IPS DF 4.7 (cell line): ENCODE results near the gene RBM8A.

Experiments
- DNase-seq: peaks from one replicate; pipeline ENCODE4 v3.0.0-alpha.2; 2013; ENCODE audit warnings: low spot score; ENCODE audit errors: extremely low read depth

RBM8A gene

DNA sequence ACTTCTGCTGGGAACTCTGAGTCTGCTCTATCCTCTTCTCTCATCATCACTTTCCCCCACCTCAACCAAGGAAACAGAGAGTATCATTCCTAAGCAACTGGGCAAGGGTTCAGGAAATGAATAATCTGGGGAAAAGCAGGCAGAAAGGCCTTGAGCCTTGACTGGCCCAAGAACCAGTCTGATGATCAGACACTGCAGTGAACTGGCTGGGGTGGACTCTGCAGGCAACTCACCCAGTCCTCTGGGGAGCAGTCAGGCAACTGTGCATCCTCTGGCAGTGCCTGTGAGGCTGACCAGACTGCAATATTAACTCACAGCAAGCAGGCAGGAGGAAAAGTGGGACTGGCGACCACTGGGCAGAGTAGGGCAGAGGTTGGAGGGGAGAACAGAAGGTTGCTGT is 42.6 kb downstream of the RBM8A start:
- DNase-seq: no peak

DNA sequence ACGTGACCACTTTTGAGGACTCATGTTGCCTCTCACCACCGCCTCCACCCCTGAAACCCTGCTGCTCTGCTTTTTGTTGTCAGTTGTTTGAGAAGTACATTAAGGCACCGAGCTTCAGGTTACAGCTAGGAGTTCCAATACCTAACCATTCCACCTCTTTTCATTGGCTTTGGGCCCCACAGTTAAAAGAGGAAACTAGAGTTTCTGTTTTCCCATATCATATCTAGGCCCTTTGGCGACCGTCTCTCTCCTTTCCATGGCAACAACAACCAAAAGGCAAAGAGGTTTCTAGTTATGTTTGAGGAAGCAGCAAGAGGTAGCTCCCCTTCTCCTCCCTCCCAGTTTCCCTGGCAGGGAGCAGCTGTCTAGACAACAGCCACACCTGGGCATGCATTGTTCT is 47.5 kb downstream of the RBM8A start:
- no peak for DNase-seq

DNA sequence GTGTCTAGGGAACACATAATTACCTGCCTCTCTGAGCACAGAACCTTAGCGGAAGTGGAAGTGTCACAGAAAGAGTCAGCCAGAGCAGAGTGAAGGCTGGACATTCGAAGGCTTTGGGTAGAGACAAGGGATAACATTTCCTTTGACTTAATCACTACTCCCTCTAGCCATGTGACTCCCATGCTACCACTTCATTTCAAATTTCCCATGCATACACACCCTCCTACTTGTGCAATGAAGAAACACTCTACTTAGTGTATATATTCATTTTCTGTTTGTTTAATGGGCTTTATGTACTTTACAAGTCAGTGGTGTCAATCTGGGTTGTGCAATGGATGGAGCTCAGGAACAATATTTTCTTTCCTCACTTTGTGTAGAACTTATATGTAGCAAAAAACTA is 48.6 kb downstream of the RBM8A start:
- no peak for DNase-seq

DNA sequence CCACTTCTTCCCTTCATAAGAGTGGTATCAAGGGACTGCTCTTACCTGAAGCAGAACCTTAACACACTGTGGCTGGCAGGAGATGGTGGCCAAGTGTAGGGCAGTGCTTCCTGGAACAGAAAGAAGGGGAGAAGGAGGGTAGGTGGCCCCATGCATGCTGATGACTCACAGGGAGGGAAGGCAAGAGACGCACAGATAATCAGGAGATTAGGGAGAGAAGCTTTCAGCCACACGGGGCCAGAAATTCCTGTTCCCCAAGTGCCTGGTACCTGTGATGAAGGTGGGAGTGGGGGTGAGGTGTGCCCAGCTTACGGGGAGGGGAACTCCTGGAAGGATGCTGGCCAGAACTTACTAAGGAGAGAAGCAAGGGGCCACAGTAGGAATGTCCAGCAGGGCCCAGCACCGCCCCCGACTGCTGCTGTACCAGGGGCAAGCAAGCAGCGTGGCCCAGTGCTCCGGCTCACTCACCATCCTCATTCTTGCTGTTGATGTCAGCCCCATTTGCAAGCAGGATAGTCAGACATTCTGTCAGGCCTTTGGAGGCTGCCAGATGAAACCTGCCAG is 49.3 kb downstream of the RBM8A start:
- DNase-seq: no peak

DNA sequence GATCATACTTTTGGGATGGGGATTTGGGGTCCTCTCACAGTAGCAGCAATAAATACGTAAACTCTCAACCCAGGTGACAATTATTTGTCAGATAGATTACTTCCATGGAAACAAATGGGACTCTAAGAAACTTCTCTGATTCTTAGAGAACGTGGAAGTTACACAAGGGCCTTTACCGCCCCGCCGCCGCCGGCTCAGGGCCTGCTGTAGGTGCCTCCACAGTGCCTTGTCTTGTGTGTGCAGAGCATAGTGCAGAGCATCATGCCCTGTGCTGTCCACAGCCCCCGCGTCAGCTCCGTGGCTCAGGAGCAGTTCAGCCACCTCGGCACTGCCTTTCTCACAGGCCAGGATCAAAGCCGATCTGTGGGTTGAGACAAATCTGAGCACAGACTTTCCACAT is 52.6 kb downstream of the RBM8A start:
- DNase-seq: no peak

DNA sequence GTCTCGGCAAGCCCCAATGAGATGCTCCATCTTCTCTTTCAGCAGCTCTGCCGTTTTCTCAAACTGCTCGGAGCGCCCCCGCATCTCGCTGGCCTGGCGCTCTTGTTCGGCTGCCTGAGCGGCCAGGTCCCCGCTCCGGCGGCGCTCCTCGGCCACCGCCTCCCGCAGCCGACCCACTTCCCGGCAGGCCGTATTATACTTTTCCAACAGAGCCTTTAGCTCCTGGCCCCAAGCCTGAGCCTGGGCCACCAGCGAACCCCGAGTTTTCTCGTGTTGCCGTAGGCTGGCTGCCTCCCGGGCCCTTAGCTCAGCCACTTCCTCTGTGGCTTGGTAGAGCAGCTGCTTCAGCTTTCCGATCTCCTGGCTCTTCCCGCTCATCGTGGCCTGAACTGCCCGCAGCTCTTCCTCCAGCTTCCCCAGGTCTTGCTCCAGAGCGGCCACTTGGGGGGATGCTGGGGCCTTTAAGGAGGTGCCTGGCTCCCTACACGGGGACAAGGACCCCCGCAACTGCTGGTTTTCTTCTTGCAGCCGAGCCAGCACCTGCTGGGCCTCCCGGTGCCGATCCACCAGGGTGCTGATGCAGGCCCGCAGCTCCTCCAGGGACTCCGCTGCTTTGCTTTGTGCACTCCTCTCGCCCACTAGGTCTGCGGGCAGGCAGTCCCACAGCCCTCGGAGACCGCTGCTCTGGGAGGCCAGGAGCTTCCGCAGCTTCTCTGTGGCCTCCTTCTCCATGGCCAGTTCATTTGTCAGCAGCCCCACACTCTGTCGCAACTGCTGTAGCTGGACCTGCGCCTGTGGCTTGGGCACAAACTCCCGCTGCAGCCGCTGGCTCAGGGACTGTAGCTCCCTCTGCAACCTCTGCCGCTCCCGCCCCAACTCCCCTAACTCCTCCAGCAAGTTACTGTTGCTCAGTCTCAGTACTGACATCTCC is 55.0 kb downstream of the RBM8A start:
- DNase-seq: no peak
